MM.1S (cell line): Measurements from ENCODE around the gene KCMF1.

Experiments
- EZH2 ChIP-seq: fragments of 300-600 bp; sonication (generic); optimal IDR thresholded peaks from 2 replicates; pipeline ENCODE3; 2017; ENCODE audit warnings: low read depth, mild to moderate bottlenecking, antibody characterized with exemption, low read length, mixed read lengths
- EZH2phosphoT487 ChIP-seq: fragments of 300-600 bp; sonication (generic); IDR thresholded peaks from 2 replicates; pipeline ENCODE4 v1.6.1; 2018; ENCODE audit warnings: antibody characterized with exemption, low read length
- TF ChIP-seq, protein P1 (sequence below): fragments of 300-600 bp; sonication (generic); IDR thresholded peaks from 2 replicates; pipeline ENCODE4 v1.5.1; 2016; ENCODE audit warnings: antibody characterized with exemption, low read length, mixed read lengths

DNA sequence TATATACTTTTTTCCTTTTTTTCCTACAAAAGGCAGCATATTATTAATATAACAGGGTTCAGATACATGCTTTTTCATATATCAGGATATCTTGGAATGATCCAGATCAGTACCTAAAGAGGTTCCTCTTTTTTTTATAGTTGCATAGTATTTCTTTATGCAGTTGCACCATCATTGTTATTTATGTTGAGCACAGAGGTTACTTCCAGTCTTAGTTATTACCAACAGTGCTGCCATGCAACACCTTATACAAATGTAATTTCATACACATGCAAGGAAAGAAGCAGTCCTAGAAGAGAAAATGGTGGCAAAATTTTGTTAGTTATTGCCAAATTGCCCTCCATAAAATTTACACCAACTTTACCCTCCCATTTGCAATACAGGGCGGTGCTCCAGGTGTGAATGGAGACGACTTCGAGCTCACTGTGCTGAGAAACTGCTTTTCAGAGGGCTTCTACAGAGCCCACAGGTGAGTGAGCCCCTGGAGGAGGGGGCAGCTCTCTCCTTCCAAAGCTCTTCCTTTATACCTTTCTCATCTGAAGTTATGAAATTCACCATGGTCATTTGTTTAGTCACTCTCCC lies 30.0 kb upstream of the KCMF1 start:
- TF ChIP-seq, protein P1, sequence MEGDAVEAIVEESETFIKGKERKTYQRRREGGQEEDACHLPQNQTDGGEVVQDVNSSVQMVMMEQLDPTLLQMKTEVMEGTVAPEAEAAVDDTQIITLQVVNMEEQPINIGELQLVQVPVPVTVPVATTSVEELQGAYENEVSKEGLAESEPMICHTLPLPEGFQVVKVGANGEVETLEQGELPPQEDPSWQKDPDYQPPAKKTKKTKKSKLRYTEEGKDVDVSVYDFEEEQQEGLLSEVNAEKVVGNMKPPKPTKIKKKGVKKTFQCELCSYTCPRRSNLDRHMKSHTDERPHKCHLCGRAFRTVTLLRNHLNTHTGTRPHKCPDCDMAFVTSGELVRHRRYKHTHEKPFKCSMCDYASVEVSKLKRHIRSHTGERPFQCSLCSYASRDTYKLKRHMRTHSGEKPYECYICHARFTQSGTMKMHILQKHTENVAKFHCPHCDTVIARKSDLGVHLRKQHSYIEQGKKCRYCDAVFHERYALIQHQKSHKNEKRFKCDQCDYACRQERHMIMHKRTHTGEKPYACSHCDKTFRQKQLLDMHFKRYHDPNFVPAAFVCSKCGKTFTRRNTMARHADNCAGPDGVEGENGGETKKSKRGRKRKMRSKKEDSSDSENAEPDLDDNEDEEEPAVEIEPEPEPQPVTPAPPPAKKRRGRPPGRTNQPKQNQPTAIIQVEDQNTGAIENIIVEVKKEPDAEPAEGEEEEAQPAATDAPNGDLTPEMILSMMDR = no peak
- no peak for TF ChIP-seq EZH2
- no peak for TF ChIP-seq EZH2phosphoT487
